ENCODE results near the gene IGF2BP1.

- no peak for TF ChIP-seq SRF (IDR thresholded peaks at IDR 0.05; ENCODE audit: low read depth, low read length)
- TF ChIP-seq RFX5 (IDR thresholded peaks at IDR 0.05; ENCODE audit: borderline replicate concordance, low read depth, low read length): no peak
- no peak for TF ChIP-seq POLR2A (IDR thresholded peaks at IDR 0.05; ENCODE audit: control extremely low read depth in 1 of 2, low read depth in 2 of 2, low read length in 2 of 2)
- TF ChIP-seq RBBP5 (IDR thresholded peaks at IDR 0.05; ENCODE audit: borderline replicate concordance, low read depth, low read length): no peak
- TF ChIP-seq CTCF (IDR thresholded peaks at IDR 0.05; ENCODE audit: control extremely low read depth in 1 of 3, insufficient read depth in 1 of 3, low read depth in 1 of 3, low read length in 3 of 3): no peak
- no peak for TF ChIP-seq EZH2 (IDR thresholded peaks at IDR 0.05; ENCODE audit: low read depth, low read length, severe bottlenecking)
- no peak for TF ChIP-seq TCF12 (IDR thresholded peaks at IDR 0.05; ENCODE audit: low read depth, low read length)
- TF ChIP-seq MAX (IDR thresholded peaks at IDR 0.05): no peak
- TF ChIP-seq SP1 (IDR thresholded peaks at IDR 0.05; ENCODE audit: low read depth, low read length): no peak
- TF ChIP-seq JUND (IDR thresholded peaks at IDR 0.05; ENCODE audit: low read length): no peak
These were observed 48.2 kb downstream of the IGF2BP1 start for GRCh38 chr17:49045376-49045775.
